ENCODE results near the gene CHCHD3.
"Not testable (repeated sequence)": the region's sequence is repeated elsewhere in the genome, so short reads cannot be mapped to it uniquely, and the experiment has no call there.

Gene CHCHD3

DNA sequence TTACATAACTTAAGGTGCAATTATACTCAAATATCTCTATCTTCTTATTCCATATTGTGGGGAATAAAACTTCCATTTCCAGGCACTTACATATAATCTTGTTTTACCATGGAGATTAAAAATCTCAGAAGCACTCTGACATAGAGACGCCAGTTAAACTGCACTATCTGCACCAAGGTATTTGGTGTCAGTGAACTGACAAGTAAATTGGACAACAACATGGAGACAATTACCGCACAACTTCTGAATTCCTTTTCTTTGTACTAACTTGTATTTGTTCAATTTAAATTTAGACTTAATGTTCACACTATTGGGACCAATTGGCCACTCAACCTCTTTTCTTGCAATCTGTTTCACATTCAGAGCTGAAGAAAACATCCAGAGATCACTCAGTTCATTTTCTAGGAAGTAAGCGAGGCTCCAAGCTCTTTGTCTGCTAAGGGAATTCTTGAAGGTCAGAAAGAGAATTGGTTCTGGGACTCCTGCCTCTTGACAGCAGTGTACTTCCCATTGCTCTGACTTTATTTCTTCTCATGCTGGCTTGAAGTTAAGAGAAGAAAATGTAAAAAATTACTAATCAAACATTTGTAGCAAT, 184.7 kb downstream of the CHCHD3 start:
- no peak for FAIRE-seq

- no peak for FAIRE-seq
Measured at GRCh38 chr7:132895231-132895630, 186.7 kb downstream of the CHCHD3 start.

- FAIRE-seq, result no peak
Measured at GRCh38 chr7:132893560-132893959, 188.3 kb downstream of the CHCHD3 start.

GRCh38 chr7:132892744-132893143, 189.1 kb downstream of the CHCHD3 start:
- not testable (repeated sequence) for FAIRE-seq

DNA sequence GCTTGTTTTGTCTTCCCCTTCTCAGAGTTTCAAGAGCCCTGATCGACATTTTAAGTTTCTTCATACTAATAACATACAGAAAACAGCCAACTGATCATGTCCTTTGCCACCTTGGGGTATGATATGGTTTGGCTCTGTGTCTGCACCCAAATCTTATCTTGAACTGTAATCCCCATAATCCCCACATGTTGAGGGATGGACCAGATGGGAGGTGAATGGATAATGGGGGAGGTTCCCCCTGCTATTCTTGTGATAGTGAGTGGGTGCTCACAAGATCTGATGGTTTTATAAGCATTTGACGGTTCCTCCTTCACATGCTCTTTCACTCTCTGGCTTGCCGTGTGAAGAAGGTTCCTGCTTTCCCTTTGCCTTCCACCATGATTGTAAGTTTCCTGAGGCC, 190.3 kb downstream of the CHCHD3 start:
- FAIRE-seq, result no peak

- FAIRE-seq, result no peak
Measured at GRCh38 chr7:132882714-132883428, 199.0 kb downstream of the CHCHD3 start.

DNA sequence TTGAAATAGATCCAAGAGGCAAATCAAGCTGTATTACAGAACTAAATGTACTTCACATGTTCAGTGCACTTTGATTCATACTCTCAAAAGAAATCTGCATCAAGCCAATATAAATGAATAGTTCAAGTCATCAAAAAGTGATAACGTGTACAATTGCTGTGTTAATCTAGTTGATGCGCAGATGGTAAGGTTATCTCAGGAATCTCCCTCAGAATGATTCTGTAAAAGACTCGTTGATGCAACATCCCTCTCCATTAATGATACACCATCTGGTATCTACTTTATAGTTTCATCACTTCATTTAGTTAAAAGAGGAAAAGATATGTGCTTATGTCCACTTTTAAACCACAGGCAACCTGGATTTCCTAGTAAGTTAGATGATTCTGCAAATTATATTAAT, 200.6 kb downstream of the CHCHD3 start:
- FAIRE-seq, result no peak

DNA sequence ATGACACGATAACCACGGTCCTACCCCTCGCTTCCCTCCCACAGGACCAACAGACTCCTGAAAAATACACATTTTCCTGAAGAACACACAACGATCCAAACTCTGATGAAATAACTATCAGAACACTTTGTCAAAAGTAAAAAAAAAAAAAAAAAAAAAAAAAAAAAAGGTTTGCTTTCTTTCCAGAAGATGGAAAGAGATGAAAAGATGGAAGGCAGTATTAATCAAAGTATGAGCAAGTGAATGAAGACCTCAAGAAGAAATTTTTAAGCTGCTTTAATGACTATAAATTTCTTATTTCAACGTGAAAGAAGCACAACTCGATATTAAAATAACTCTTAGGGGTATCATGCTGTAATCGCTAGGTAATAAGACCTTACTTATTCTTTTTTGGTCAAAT, 202.3 kb downstream of the CHCHD3 start:
- no peak for FAIRE-seq

DNA sequence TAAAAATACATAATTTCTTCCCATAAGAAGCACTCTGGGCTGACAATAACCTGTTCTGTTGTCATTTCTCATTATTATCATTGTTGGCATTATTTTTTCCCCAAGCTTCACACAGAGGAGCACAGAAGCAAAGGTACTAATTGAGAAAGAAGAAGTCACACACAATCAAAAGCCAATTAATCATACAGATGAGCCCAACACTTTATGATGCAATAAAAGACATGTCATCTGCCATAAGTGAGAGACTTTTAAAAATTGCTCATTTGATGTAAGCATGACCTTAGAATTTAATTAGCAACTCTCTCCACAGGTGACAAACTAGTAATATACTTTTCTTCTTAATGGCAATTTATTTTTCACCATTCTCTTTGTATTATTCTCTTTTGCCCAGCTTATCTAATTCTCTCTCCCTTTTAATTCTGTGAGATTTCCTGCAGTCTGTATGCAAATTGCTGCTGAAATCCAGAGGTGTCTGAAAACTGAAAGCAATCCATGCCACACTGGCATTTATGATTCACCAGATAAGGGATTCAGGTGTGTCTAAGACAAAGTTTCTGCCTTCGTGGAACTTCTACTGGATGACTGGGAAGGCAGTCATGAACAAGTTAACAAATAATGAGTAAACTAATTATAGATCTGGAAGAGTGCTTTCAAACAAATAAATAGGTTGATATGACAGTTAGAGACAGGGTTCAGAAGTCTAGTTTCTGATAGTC, 203.5 kb downstream of the CHCHD3 start:
- no peak for FAIRE-seq

- FAIRE-seq, result no peak
Measured at GRCh38 chr7:132877573-132877972, 204.3 kb downstream of the CHCHD3 start.

GRCh38 chr7:132876576-132876975, 205.3 kb downstream of the CHCHD3 start:
- FAIRE-seq, result no peak

GRCh38 chr7:132872034-132872433, 209.9 kb downstream of the CHCHD3 start:
- no peak for FAIRE-seq

GRCh38 chr7:132871419-132871818, 210.5 kb downstream of the CHCHD3 start:
- no peak for FAIRE-seq

- no peak for FAIRE-seq
Measured at GRCh38 chr7:132869166-132869861, 212.6 kb downstream of the CHCHD3 start.

DNA sequence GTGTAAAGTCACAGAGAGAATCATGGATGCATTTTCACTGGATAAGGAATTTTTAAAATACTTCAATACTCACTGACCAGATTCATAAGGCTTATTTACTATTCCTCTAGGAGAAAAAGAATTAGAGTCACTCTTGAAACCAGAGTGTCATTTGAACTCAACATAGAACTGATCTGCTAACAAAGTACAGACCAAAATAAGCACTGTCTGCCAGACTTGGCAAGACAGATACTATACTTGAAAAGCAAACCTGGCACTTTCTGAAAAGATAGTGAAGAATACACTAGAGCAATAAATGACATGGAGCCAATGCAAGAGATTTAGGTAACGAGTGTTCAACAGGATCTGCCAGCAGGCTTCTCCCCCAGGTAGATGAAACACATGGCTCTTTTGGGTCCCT, 215.3 kb downstream of the CHCHD3 start:
- no peak for FAIRE-seq

DNA sequence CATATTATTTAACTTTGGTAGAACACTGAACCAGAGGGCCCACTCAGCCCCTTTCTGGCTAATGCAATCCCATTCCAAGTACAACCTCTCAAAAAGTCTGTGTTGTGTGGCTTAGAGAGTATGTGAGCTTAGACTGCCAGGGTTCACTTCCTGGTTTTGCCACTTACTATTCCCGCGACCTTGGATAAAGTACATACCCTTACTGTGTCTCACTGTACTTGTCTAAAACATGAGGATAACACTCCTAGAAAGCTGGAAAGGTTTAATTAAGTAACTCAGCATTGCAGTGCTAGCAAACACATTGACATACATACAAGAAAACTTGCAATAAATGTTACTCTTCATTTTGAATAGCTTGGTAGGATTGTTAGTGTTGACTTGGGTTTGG, 215.8 kb downstream of the CHCHD3 start:
- FAIRE-seq, result no peak

- no peak for FAIRE-seq
Measured at GRCh38 chr7:132865366-132866143, 216.3 kb downstream of the CHCHD3 start.

DNA sequence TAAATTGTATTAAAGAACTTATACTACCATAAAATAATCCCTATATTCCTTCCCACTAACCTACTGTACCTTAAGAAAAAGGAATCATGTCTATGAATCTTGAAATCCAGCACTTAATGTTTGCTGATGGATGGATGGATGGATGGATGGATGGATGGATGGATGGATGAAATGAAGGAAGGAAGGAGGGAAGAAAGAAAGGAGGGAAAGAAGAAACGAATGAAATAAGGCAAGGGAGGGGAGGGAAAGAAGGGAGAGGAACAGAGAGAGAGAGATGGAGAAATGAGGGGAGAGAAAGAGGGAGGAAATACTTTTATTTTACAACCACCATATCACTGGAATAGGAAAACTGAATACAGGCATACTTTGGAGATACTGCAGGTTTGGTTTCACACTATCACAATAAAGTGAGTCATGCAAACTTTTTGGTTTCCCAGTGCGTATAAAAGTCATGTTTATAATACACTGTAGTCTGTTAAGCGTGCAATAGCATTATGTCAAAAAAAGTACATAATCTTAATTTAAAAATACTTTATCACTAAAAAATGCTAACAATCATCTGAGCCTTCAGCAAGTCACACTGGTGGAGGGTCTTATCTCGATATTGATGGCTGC, 219.8 kb downstream of the CHCHD3 start:
- no peak for FAIRE-seq

- no peak for FAIRE-seq
Measured at GRCh38 chr7:132861424-132861823, 220.5 kb downstream of the CHCHD3 start.

GRCh38 chr7:132859199-132859598, 222.7 kb downstream of the CHCHD3 start:
- no peak for FAIRE-seq

DNA sequence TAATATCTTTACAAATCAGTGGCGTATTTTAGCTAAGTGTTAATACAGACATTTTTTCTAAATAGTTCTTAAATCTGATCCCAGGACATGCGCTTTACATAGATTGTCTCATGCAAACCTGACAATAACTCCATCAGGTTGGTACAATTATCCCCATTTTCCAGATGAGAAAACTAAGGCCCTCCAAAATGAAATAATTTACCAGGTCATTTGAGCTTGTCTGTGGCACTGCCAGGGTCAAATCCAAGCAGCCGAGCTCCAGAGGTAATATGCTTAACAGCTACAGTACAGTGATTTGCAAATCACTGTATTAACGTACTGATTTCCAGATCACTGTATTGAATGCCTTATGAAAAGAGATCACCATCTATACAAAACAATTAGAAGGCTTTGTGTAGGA, 223.1 kb downstream of the CHCHD3 start:
- FAIRE-seq, result no peak

DNA sequence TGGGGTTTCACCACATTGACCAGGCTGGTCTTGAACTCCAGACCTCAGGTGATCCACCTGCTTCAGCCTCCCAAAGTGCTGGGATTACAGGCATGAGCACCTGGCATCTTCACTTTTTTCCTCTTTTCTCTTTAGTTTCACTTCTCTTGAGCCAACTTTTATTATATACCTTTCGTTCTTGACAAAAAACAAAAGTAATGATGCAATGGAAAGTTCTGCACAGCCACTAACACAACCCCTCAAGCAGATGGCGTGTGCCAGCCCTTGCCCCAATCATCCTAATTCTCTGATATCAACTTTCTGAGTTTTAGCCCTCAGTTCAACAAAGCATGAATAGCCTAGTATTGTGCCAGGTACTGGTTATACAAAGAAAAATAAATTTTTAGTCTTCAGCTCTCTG, 223.6 kb downstream of the CHCHD3 start:
- no peak for FAIRE-seq
